GM06990 (cell line): ENCODE results near the gene FAM107B.

ENCODE experiments used
- DNase-seq: peaks from one replicate; pipeline ENCODE4 v3.0.0-alpha.2; 2011; ENCODE audit not compliant: insufficient read length; ENCODE audit errors: extremely low read depth
- H3K27me3 ChIP-seq: replicated peaks from 2 replicates; pipeline ENCODE4 v1.6.0; 2011; ENCODE audit warnings: low read length; ENCODE audit not compliant: control insufficient read depth, insufficient read depth
- H3K36me3 ChIP-seq: 2 replicates; pipeline ENCODE4 v1.5.1; 2011; ENCODE audit warnings: low read length; ENCODE audit not compliant: control insufficient read depth, insufficient read depth
- H3K4me3 ChIP-seq: replicated peaks from 2 replicates; pipeline ENCODE4 v1.5.1; 2011; ENCODE audit warnings: low read depth, mild to moderate bottlenecking, control low read depth, low read length
- CTCF ChIP-seq: IDR thresholded peaks from 2 replicates; pipeline ENCODE4 v1.5.1; 2011; ENCODE audit warnings: low read length, control low read depth, mild to moderate bottlenecking, inconsistent platforms; ENCODE audit not compliant: insufficient read depth, poor library complexity, severe bottlenecking

Gene FAM107B

GRCh38 chr10:14728346-14728745 is 46.4 kb downstream of the FAM107B start:
- no peak for TF ChIP-seq CTCF
- H3K36me3 ChIP-seq = no peaks in the 10 kb centered on the region
- H3K27me3 ChIP-seq = no peaks in the 10 kb centered on the region; the same call in 1 of the 2 replicates
- H3K4me3 ChIP-seq = no peak overlapping the region
- no peak for DNase-seq

GRCh38 chr10:14727924-14728323 is 46.8 kb downstream of the FAM107B start:
- no peaks in the 10 kb centered on the region for H3K36me3 ChIP-seq
- H3K4me3 ChIP-seq = no peak overlapping the region
- H3K27me3 ChIP-seq = no peaks in the 10 kb centered on the region; the same call in 1 of the 2 replicates
- no peak for DNase-seq
- no peak for TF ChIP-seq CTCF

- no peaks in the 10 kb centered on the region; the same call in 1 of the 2 replicates for H3K27me3 ChIP-seq
- H3K36me3 ChIP-seq = no peaks in the 10 kb centered on the region
- DNase-seq = no peak
- no peak for TF ChIP-seq CTCF
- no peak overlapping the region for H3K4me3 ChIP-seq
Observed at GRCh38 chr10:14727465-14727864, 47.2 kb downstream of the FAM107B start.

- Histone ChIP-seq H3K27me3 (no peaks in the 10 kb centered on the region; the same call in 1 of the 2 replicates), H3K36me3 (no peaks in the 10 kb centered on the region), H3K4me3 (no peak overlapping the region)
- no peak for DNase-seq
- TF ChIP-seq CTCF = no peak
Observed at GRCh38 chr10:14724931-14725330, 49.8 kb downstream of the FAM107B start.

- H3K36me3 ChIP-seq = no peaks in the 10 kb centered on the region
- TF ChIP-seq CTCF = no peak
- H3K4me3 ChIP-seq = no peak overlapping the region
- no peak for DNase-seq
- H3K27me3 ChIP-seq = no peaks in the 10 kb centered on the region; the same call in none of the 2 replicates
Observed at GRCh38 chr10:14723052-14723689, 51.5 kb downstream of the FAM107B start.

GRCh38 chr10:14717552-14717951 is 57.1 kb downstream of the FAM107B start:
- Histone ChIP-seq H3K27me3 (peaks cover 2% of the 10 kb centered on the region; the same call in 1 of the 2 replicates), H3K4me3 (no peak overlapping the region), H3K36me3 (no peaks in the 10 kb centered on the region)
- no peak for TF ChIP-seq CTCF
- DNase-seq = no peak
